ENCODE data around the gene KRTAP1-1.
"Not testable (repeated sequence)": the region's sequence is repeated elsewhere in the genome, so short reads cannot be mapped to it uniquely, and the experiment has no call there.

KRTAP1-1 gene

DNA sequence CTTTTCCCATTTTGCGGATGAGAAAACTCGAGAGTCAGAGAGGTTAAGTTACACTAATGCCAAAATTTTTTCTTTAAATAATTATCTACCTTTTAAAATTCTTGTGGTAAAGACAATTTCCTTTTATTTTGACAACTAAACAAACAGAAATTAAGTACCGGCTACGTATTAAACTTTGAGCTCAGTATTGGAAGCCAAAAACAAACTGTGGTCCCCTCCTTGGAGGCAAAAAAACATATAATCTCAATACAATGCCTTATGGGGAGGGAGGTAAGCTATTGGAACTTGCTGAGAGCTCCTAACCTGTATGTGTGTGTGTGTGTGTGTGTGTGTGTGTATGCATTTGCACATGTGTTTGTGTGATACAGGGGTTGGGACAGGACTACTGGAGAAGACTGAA is 22.2 kb upstream of the KRTAP1-1 start:
- Mint-ChIP-seq H3K27me3 (ENCODE audit: low read depth, poor library complexity) (peaks cover 4% of the 10 kb centered on the region), H3K36me3 (ENCODE audit: low read depth) (no peaks in the 10 kb centered on the region), H3K4me1 (peaks cover 11% of the 10 kb centered on the region), H3K4me3 (no peak overlapping the region), H3K27ac (no peak overlapping the region), H3K9me3 (no peaks in the 10 kb centered on the region)
- TF ChIP-seq, protein P1, sequence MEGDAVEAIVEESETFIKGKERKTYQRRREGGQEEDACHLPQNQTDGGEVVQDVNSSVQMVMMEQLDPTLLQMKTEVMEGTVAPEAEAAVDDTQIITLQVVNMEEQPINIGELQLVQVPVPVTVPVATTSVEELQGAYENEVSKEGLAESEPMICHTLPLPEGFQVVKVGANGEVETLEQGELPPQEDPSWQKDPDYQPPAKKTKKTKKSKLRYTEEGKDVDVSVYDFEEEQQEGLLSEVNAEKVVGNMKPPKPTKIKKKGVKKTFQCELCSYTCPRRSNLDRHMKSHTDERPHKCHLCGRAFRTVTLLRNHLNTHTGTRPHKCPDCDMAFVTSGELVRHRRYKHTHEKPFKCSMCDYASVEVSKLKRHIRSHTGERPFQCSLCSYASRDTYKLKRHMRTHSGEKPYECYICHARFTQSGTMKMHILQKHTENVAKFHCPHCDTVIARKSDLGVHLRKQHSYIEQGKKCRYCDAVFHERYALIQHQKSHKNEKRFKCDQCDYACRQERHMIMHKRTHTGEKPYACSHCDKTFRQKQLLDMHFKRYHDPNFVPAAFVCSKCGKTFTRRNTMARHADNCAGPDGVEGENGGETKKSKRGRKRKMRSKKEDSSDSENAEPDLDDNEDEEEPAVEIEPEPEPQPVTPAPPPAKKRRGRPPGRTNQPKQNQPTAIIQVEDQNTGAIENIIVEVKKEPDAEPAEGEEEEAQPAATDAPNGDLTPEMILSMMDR (IDR thresholded peaks at IDR 0.05) = no peak
- no peak for DNase-seq

DNA sequence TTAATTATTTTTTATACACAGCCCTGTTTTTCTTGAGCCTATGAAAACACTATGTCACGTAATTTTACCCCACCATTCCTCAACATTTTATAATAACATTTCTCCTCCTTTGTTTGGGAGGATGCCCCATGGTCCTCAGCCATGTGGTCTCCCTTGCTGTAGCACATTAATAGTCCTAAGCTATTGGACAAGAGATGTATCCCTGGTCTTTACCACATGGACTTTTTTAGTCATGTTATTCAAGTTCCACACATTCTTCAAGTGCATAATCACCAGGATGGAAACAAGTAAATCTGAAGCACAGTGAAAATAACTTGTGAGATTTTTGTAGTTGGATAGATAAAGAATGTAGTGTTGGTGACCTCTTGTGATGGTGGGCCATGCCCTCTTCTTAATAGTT is 20.7 kb upstream of the KRTAP1-1 start:
- peaks cover 4% of the 10 kb centered on the region for H3K9me3 Mint-ChIP-seq
- H3K27ac Mint-ChIP-seq = no peak overlapping the region
- no peak overlapping the region for H3K4me3 Mint-ChIP-seq
- H3K27me3 Mint-ChIP-seq (ENCODE audit: low read depth, poor library complexity) = peaks cover 4% of the 10 kb centered on the region
- peaks cover 11% of the 10 kb centered on the region for H3K4me1 Mint-ChIP-seq
- no peaks in the 10 kb centered on the region for H3K36me3 Mint-ChIP-seq (ENCODE audit: low read depth)
- TF ChIP-seq, protein P1 (IDR thresholded peaks at IDR 0.05) = no peak
- DNase-seq = no peak

DNA sequence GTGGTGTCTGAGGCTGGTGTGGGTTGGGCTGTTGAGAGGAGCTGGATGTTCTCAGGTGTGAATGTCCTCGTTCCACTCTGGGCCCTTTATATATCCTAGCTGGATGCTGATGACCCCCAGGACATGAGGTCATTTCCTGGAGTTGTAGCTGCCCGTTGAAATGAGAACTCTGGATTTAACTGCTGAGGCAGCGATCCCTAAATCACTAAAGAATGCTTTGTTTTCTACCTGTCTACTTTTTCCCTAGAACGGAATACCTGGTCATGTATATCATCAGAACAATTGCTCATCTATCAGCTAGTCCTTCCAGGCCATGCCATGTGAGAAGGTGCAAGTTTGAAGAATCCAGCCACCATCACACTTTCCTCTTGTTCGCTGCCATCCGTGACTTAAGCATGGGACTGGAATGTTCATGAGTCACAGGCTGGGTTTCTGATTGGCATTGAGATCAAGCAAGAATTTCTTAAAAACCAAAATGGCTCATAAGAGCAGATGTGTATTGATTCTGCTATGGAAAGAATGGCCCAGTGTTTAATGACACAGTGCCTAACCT is 18.9 kb upstream of the KRTAP1-1 start, which contains the start of gene KRTAP2-3:
KRTAP2-3 (minus strand) TSS at position 63 of the 553 bp plus-strand sequence. CDS start 64 bp downstream, outside the sequence.
- TF ChIP-seq, protein P1 (IDR thresholded peaks at IDR 0.05) = no peak
- H3K4me1 Mint-ChIP-seq = peaks cover 11% of the 10 kb centered on the region
- no peaks in the 10 kb centered on the region for H3K36me3 Mint-ChIP-seq (ENCODE audit: low read depth)
- no peak for DNase-seq
- H3K4me3 Mint-ChIP-seq = no peak within 1 kb of the TSS
- H3K27me3 Mint-ChIP-seq (ENCODE audit: low read depth, poor library complexity) = peaks cover 4% of the 10 kb centered on the region
- H3K27ac Mint-ChIP-seq = peak within 1 kb of the TSS; percentile 18
- H3K9me3 Mint-ChIP-seq = peaks cover 4% of the 10 kb centered on the region

GRCh38 chr17:41059276-41060051 is 18.2 kb upstream of the KRTAP1-1 start:
- Mint-ChIP-seq H3K4me1 (peaks cover 11% of the 10 kb centered on the region), H3K27ac (peak overlapping the region; percentile 10)
- not testable (repeated sequence) for H3K4me3 Mint-ChIP-seq; DNase-seq; H3K27me3 Mint-ChIP-seq (ENCODE audit: low read depth, poor library complexity); H3K9me3 Mint-ChIP-seq; H3K36me3 Mint-ChIP-seq (ENCODE audit: low read depth)

DNA sequence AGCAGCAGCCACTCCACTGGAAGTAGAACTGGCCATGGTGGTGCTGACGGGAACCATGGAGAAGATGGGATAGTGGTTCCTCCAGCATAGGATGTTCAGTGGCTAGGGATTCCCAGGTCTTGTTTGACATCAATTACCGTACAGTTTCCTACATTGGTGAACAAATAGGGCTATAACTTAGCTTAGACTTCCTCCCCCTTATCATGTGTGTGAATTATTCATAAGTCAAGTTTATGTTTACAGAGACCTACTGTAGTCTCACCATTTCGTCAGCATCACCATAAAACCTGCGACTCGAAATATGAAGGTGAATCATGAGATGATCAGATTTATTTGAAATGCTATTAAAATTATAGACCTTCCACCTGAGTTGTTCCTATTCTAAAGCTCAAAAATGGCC is 17.5 kb upstream of the KRTAP1-1 start:
- peaks cover 11% of the 10 kb centered on the region for H3K4me1 Mint-ChIP-seq
- no peaks in the 10 kb centered on the region for H3K36me3 Mint-ChIP-seq (ENCODE audit: low read depth)
- no peak for DNase-seq
- no peak overlapping the region for H3K4me3 Mint-ChIP-seq
- TF ChIP-seq, protein P1 (IDR thresholded peaks at IDR 0.05) = no peak
- no peaks in the 10 kb centered on the region for H3K27me3 Mint-ChIP-seq (ENCODE audit: low read depth, poor library complexity)
- no peak overlapping the region for H3K27ac Mint-ChIP-seq
- H3K9me3 Mint-ChIP-seq = peaks cover 5% of the 10 kb centered on the region

DNA sequence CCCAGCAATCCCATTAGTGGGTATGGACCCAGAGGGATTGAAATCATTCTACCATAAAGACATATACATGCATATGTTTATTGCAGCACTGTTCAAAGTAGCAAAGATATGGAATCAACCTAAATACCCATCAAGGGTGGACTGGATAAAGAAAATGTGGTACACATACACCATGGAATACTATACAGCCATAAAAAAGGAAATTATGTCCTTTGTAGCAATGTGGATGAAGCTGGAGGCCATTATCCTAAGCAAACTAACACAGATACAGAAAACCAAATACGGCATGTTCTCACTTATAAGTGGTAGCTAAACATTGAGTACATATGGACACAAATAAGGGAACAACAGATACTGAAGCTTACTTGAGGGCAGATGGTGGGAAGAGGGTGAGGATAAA is 16.3 kb upstream of the KRTAP1-1 start:
- Mint-ChIP-seq H3K4me3 (no peak overlapping the region), H3K27me3 (ENCODE audit: low read depth, poor library complexity) (no peaks in the 10 kb centered on the region), H3K27ac (no peak overlapping the region), H3K36me3 (ENCODE audit: low read depth) (no peaks in the 10 kb centered on the region), H3K4me1 (peaks cover 11% of the 10 kb centered on the region), H3K9me3 (peaks cover 17% of the 10 kb centered on the region)
- TF ChIP-seq, protein P1 (IDR thresholded peaks at IDR 0.05) = no peak
- DNase-seq = no peak

GRCh38 chr17:41055130-41055529 is 13.9 kb upstream of the KRTAP1-1 start, which contains the start of gene KRTAP2-2:
Gene KRTAP2-2 (minus strand): TSS chr17:41055230. CDS start chr17:41055211, 19 bp downstream.
- H3K27me3 Mint-ChIP-seq (ENCODE audit: low read depth, poor library complexity); H3K4me1 Mint-ChIP-seq; H3K36me3 Mint-ChIP-seq (ENCODE audit: low read depth); DNase-seq; H3K27ac Mint-ChIP-seq; H3K4me3 Mint-ChIP-seq: not testable (repeated sequence)
- peaks cover 17% of the 10 kb centered on the region for H3K9me3 Mint-ChIP-seq

GRCh38 chr17:41054556-41054955 is 13.3 kb upstream of the KRTAP1-1 start:
- H3K27ac Mint-ChIP-seq; H3K4me3 Mint-ChIP-seq; DNase-seq; H3K36me3 Mint-ChIP-seq (ENCODE audit: low read depth); H3K27me3 Mint-ChIP-seq (ENCODE audit: low read depth, poor library complexity); H3K4me1 Mint-ChIP-seq: not testable (repeated sequence)
- H3K9me3 Mint-ChIP-seq = peaks cover 17% of the 10 kb centered on the region

All from nephron progenitor cell (in vitro differentiated cells).